IMR-90 (cell line): ENCODE data around the gene COLQ. TPM values are rescaled to one million over a fixed set of nuclear protein-coding genes. Genes with fewer than 3 reads are reported as not detected.

Experiments used
- ATAC-seq: fragments of 200-7000 bp; cut with Tn5 transposase; 2 replicates; pipeline ENCODE4 v1.9.1; 2020; ENCODE audit warnings: low read depth, mild to moderate bottlenecking, moderate library complexity
- BruUV-seq: library from RNA; stranded (reverse); fragments of 400-500 nt; replicated peaks from 2 replicates; lab custom pipeline; 2021; lab: Mats Ljungman, UMichigan
- CTCF ChIA-PET: fragments of 300-600 bp; formaldehyde crosslinking; extraction: SDS; loops from one replicate; lab custom pipeline; 2021; ENCODE audit warnings: antibody characterized with exemption; lab: Yijun Ruan, JAX
- POLR2A ChIA-PET: fragments of 300-600 bp; sonication (Branson Sonifier 250); formaldehyde crosslinking; loops from one replicate; lab custom pipeline; 2022; ENCODE audit warnings: antibody characterized with exemption; ENCODE audit not compliant: unreplicated experiment; lab: Charles Lee
- DNase-seq: peaks from one replicate; pipeline ENCODE4 v3.0.0; 2013
- H2AFZ ChIP-seq: replicated peaks from 2 replicates; pipeline ENCODE3; 2013; ENCODE audit warnings: low read length, mild to moderate bottlenecking; ENCODE audit not compliant: poor library complexity
- H2AK5ac ChIP-seq: 2 replicates; pipeline ENCODE4 v1.6.1; 2013; ENCODE audit warnings: low read depth, low read length, inconsistent platforms
- H2AK9ac ChIP-seq: replicated peaks from 2 replicates; pipeline ENCODE3; 2013; ENCODE audit warnings: mild to moderate bottlenecking, low read depth, low read length, moderate library complexity; ENCODE audit not compliant: poor library complexity
- H2BK120ac ChIP-seq: 2 replicates; pipeline ENCODE4 v1.6.1; 2013; ENCODE audit warnings: low read depth, low read length, inconsistent platforms
- H2BK15ac ChIP-seq: 3 replicates; pipeline ENCODE4 v1.6.1; 2013; ENCODE audit warnings: low read depth, low read length, inconsistent platforms
- H2BK20ac ChIP-seq: 2 replicates; pipeline ENCODE4 v1.6.1; 2013; ENCODE audit warnings: low read depth, mild to moderate bottlenecking, inconsistent platforms, low read length, moderate library complexity
- H2BK5ac ChIP-seq: 2 replicates; pipeline ENCODE4 v1.6.1; 2013; ENCODE audit warnings: mild to moderate bottlenecking, low read depth, low read length, inconsistent platforms; ENCODE audit not compliant: poor library complexity, severe bottlenecking
- H3K14ac ChIP-seq: replicated peaks from 2 replicates; pipeline ENCODE4 v1.6.1; 2013; ENCODE audit warnings: low read depth, low read length, inconsistent platforms
- H3K18ac ChIP-seq: 2 replicates; pipeline ENCODE4 v1.6.1; 2013; ENCODE audit warnings: low read depth, low read length, control low read depth
- H3K23ac ChIP-seq: 2 replicates; pipeline ENCODE4 v1.6.1; 2013; ENCODE audit warnings: low read depth, low read length, inconsistent platforms
- H3K27ac ChIP-seq: 2 replicates; pipeline ENCODE4 v1.5.1; 2013; ENCODE audit warnings: mild to moderate bottlenecking, control low read depth, low read length; ENCODE audit not compliant: insufficient read depth
- H3K27me3 ChIP-seq: 2 replicates; pipeline ENCODE4 v1.6.1; 2013; ENCODE audit warnings: low read length; ENCODE audit not compliant: control insufficient read depth, insufficient read depth
- H3K36me3 ChIP-seq: 2 replicates; pipeline ENCODE4 v1.6.1; 2013; ENCODE audit warnings: low read length, mixed read lengths; ENCODE audit not compliant: control insufficient read depth, insufficient read depth
- H3K4ac ChIP-seq: 2 replicates; pipeline ENCODE4 v1.6.1; 2013; ENCODE audit warnings: low read depth, low read length, inconsistent platforms
- H3K4me1 ChIP-seq: 2 replicates; pipeline ENCODE4 v1.6.1; 2013; ENCODE audit warnings: low read length, mixed read lengths; ENCODE audit not compliant: control insufficient read depth, insufficient read depth
- H3K4me2 ChIP-seq: 2 replicates; pipeline ENCODE4 v1.6.1; 2013; ENCODE audit warnings: low read depth, mild to moderate bottlenecking, control low read depth, low read length, moderate library complexity
- H3K4me3 ChIP-seq: 2 replicates; pipeline ENCODE4 v1.5.1; 2013; ENCODE audit warnings: low read depth, mild to moderate bottlenecking, control low read depth, low read length, moderate library complexity; ENCODE audit not compliant: insufficient read depth
- H3K56ac ChIP-seq: 2 replicates; pipeline ENCODE4 v1.6.1; 2013; ENCODE audit warnings: low read length, inconsistent platforms; ENCODE audit not compliant: insufficient read depth; ENCODE audit errors: extremely low read depth
- H3K79me1 ChIP-seq, 2 experiments: 2 replicates each; pipeline ENCODE4 v1.6.1; 2013; ENCODE audit warnings: low read length in 2 of 2, inconsistent platforms in 1 of 2, low read depth in 1 of 2
- H3K9ac ChIP-seq: 2 replicates; pipeline ENCODE4 v1.6.1; 2013; ENCODE audit warnings: low read depth, low read length, control low read depth
- H3K9me1 ChIP-seq: 2 replicates; pipeline ENCODE4 v1.6.1; 2013; ENCODE audit warnings: low read length, inconsistent platforms; ENCODE audit not compliant: insufficient read depth
- H3K9me3 ChIP-seq: 2 replicates; pipeline ENCODE4 v1.6.1; 2013; ENCODE audit warnings: low read length; ENCODE audit not compliant: control insufficient read depth, insufficient read depth
- H4K20me1 ChIP-seq: 2 replicates; pipeline ENCODE4 v1.6.1; 2013; ENCODE audit warnings: low read length, inconsistent platforms; ENCODE audit not compliant: insufficient read depth
- H4K5ac ChIP-seq: 2 replicates; pipeline ENCODE4 v1.6.1; 2013; ENCODE audit warnings: mild to moderate bottlenecking, low read depth, low read length, control low read depth
- H4K8ac ChIP-seq, 2 experiments: 2 replicates each; pipeline ENCODE4 v1.6.1; 2013; ENCODE audit warnings: low read depth in 2 of 2, low read length in 2 of 2, control low read depth in 1 of 2, inconsistent platforms in 1 of 2
- H4K91ac ChIP-seq: 2 replicates; pipeline ENCODE4 v1.6.1; 2013; ENCODE audit warnings: low read depth, low read length, inconsistent platforms; ENCODE audit not compliant: insufficient read depth
- CEBPB ChIP-seq: IDR thresholded peaks from 2 replicates; pipeline ENCODE4 v1.6.1; 2012; ENCODE audit warnings: low read depth, low read length, improper control_type of control experiment
- CHD1 ChIP-seq: IDR thresholded peaks from 2 replicates; pipeline ENCODE4 v1.6.1; 2012; ENCODE audit warnings: low read depth, low read length, improper control_type of control experiment
- FOS ChIP-seq: fragments of 150-350 bp; IDR thresholded peaks from 2 replicates; pipeline ENCODE4 v1.6.1; 2016; ENCODE audit warnings: low read depth, low read length
- MAFK ChIP-seq: IDR thresholded peaks from 2 replicates; pipeline ENCODE4 v1.6.1; 2012; ENCODE audit warnings: low read depth, low read length, improper control_type of control experiment
- MAZ ChIP-seq: IDR thresholded peaks from 2 replicates; pipeline ENCODE4 v1.6.1; 2012; ENCODE audit warnings: low read depth, mild to moderate bottlenecking, low read length, improper control_type of control experiment, moderate library complexity, borderline replicate concordance
- MXI1 ChIP-seq: IDR thresholded peaks from 2 replicates; pipeline ENCODE4 v1.6.1; 2012; ENCODE audit warnings: low read depth, mild to moderate bottlenecking, low read length, moderate library complexity, borderline replicate concordance
- NFE2L2 ChIP-seq: fragments of 150-350 bp; IDR thresholded peaks from 2 replicates; pipeline ENCODE4 v1.6.1; 2016; ENCODE audit warnings: low read depth, mild to moderate bottlenecking, low read length
- POLR2A ChIP-seq: IDR thresholded peaks from 2 replicates; pipeline ENCODE4 v1.6.1; 2012; ENCODE audit warnings: mild to moderate bottlenecking, low read depth, low read length
- RAD21 ChIP-seq: IDR thresholded peaks from 2 replicates; pipeline ENCODE4 v1.6.1; 2012; ENCODE audit warnings: low read length, improper control_type of control experiment
- RCOR1 ChIP-seq: IDR thresholded peaks from 2 replicates; pipeline ENCODE4 v1.6.1; 2012; ENCODE audit warnings: mild to moderate bottlenecking, low read length, improper control_type of control experiment; ENCODE audit not compliant: insufficient replicate concordance
- RFX5 ChIP-seq: IDR thresholded peaks from 2 replicates; pipeline ENCODE4 v1.8.0; 2012; ENCODE audit warnings: low read depth, mild to moderate bottlenecking, low read length, moderate library complexity
- WGBS, 2 experiments: methylation state at CpG; one replicate each; pipeline versions ENCODE4 v1.1.5 to v1.1.7; 2013; ENCODE audit warnings: missing lambda C conversion rate in 2 of 2; ENCODE audit not compliant: insufficient read length in 1 of 2; ENCODE audit errors: extremely low coverage in 2 of 2; 5-methylcytosine and 5-hydroxymethylcytosine counted together
- dilution Hi-C: fragments of 300-500 bp; cut with HindIII; formaldehyde crosslinking; loops from one replicate; pipeline ENCODE4 v1.14.3; 2018; ENCODE audit warnings: low sequenced_read_pairs; ENCODE audit not compliant: unreplicated experiment
- in situ Hi-C: fragments of 300-500 bp; cut with MboI; formaldehyde crosslinking; loops from 3 replicates; pipeline ENCODE4 v1.14.3; 2019; ENCODE audit warnings: low sequenced_read_pairs, inconsistent platforms, mixed read lengths
- intact Hi-C: fragments of 100-400 bp; cut with micrococcal nuclease; formaldehyde crosslinking; loops from 2 replicates; pipeline ENCODE4 v1.10.0; 2022
- polyA plus RNA-seq, 3 experiments: library from polyadenylated mRNA; depleted of rRNA; stranded (reverse); fragments of >200 nt; gene quantifications; 2 replicates each; pipeline ENCODE4 v1.2.3, GENCODE V29; 2012; ENCODE audit warnings: low replicate concordance in 1 of 3
- total RNA-seq: library from RNA; depleted of rRNA; stranded (reverse); fragments of >200 nt; gene quantifications from 2 replicates; pipeline ENCODE4 v1.2.3, GENCODE V29; 2012
- TF ChIP-seq, protein P1 (sequence below): conservative IDR thresholded peaks from 2 replicates; pipeline ENCODE4 v1.5.1; 2012; ENCODE audit warnings: mild to moderate bottlenecking, low read depth, low read length, improper control_type of control experiment
- TF ChIP-seq, protein P2 (sequence below): fragments of 150-350 bp; IDR thresholded peaks from 2 replicates; pipeline ENCODE4 v1.6.1; 2016; ENCODE audit warnings: low read depth, mild to moderate bottlenecking, low read length, moderate library complexity, borderline replicate concordance

Gene COLQ
- total and polyA plus RNA-seq, 2 of the 4 experiments (the other 2 are of a cell fraction) = 0.18 to 0.65 TPM

DNA sequence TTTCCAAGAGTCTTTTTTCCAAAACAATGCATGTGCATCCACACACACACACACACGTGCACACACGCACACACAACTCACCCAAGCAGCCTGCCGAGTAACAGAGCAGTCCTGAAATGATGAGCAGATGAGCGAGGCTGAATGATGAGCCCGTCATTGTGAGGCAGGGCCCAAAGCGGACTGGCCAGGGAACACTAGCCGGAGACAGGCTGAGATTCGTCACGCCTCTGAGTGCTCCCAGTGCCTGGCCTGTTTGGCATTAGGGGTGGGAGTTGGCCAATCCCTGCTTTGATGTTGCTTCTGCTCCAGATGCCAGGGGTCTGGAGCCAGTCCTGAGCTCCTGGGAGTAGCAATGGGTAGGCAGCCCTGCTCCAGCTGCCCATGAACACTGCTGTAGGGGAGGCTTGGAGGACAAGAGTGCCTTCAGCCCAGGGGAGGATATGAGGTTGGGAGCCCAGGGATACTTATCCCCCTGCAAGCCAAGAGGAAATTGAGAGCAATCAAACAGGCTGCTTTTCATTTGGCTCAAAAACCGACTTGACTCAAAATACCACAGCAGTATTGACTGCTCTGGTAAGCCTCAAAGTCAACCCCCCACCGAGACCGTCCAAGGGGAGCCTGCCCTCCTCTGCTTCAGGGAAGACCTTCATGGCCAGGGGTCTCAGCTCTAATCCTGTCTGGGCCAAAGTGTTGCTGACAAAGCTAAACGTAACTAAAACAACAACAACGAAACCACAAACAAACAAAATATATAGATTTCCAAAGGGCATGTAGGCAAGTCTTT, 22.9 kb downstream of the COLQ start:
- Histone ChIP-seq H3K9ac (no peak overlapping the region), H3K79me1 (no peaks in the 10 kb centered on the region), H3K27me3 (no peaks in the 10 kb centered on the region), H3K36me3 (no peaks in the 10 kb centered on the region), H3K4ac (no peak overlapping the region), H2BK120ac (no peak overlapping the region), H2AK5ac (no peak overlapping the region), H3K23ac (no peak overlapping the region), H4K91ac (no peak overlapping the region), H4K20me1 (no peaks in the 10 kb centered on the region), H4K8ac (no peak overlapping the region), H3K4me1 (no peaks in the 10 kb centered on the region), H3K9me3 (no peaks in the 10 kb centered on the region), H3K56ac (no peak overlapping the region), H2BK15ac (no peak overlapping the region), H3K27ac (no peak overlapping the region), H4K5ac (no peak overlapping the region), H3K4me2 (no peak overlapping the region), H2AFZ (peak overlapping the region; percentile 33), H2BK20ac (no peak overlapping the region), H3K14ac (no peak overlapping the region), H2AK9ac (no peak overlapping the region), H3K4me3 (no peak overlapping the region), H2BK5ac (no peak overlapping the region), H3K9me1 (no peaks in the 10 kb centered on the region), H3K18ac (no peak overlapping the region)
- intact Hi-C loops (no loop called here), in situ Hi-C loops (no loop called here), dilution Hi-C loops (no loop called here)
- DNase-seq (no peak), ATAC-seq (no peak)
- ChIA-PET POLR2A (no interaction called here), CTCF (no interaction called here)
- no TSS peak for BruUV-seq
- TF ChIP-seq MXI1 = no peak
- TF ChIP-seq CHD1 = no peak
- no peak for TF ChIP-seq MAZ
- TF ChIP-seq RAD21 = no peak
- TF ChIP-seq FOS = no peak
- TF ChIP-seq NFE2L2 = no peak
- TF ChIP-seq, protein P1, sequence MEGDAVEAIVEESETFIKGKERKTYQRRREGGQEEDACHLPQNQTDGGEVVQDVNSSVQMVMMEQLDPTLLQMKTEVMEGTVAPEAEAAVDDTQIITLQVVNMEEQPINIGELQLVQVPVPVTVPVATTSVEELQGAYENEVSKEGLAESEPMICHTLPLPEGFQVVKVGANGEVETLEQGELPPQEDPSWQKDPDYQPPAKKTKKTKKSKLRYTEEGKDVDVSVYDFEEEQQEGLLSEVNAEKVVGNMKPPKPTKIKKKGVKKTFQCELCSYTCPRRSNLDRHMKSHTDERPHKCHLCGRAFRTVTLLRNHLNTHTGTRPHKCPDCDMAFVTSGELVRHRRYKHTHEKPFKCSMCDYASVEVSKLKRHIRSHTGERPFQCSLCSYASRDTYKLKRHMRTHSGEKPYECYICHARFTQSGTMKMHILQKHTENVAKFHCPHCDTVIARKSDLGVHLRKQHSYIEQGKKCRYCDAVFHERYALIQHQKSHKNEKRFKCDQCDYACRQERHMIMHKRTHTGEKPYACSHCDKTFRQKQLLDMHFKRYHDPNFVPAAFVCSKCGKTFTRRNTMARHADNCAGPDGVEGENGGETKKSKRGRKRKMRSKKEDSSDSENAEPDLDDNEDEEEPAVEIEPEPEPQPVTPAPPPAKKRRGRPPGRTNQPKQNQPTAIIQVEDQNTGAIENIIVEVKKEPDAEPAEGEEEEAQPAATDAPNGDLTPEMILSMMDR = no peak
- TF ChIP-seq MAFK = no peak
- TF ChIP-seq, protein P2, sequence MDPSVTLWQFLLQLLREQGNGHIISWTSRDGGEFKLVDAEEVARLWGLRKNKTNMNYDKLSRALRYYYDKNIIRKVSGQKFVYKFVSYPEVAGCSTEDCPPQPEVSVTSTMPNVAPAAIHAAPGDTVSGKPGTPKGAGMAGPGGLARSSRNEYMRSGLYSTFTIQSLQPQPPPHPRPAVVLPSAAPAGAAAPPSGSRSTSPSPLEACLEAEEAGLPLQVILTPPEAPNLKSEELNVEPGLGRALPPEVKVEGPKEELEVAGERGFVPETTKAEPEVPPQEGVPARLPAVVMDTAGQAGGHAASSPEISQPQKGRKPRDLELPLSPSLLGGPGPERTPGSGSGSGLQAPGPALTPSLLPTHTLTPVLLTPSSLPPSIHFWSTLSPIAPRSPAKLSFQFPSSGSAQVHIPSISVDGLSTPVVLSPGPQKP = no peak
- TF ChIP-seq RFX5 = no peak
- no peak for TF ChIP-seq POLR2A
- no peak for TF ChIP-seq RCOR1
- no peak for TF ChIP-seq CEBPB
- WGBS, 2 experiments = 59% methylated on average over 4 of the region's 14 CpGs; no CpG with 5 or more reads in 1 of the 2 experiments
